HG03196 (cell line): ENCODE data around the gene AKT2.

Source experiments
- ATAC-seq: cut with Tn5 transposase; IDR thresholded peaks from one replicate; pipeline ENCODE4 v1.9.1; 2021; ENCODE audit not compliant: unreplicated experiment

AKT2 gene

GRCh38 chr19:40302224-40303011 lies 17.3 kb upstream of the AKT2 start:
- ATAC-seq = no peak

DNA sequence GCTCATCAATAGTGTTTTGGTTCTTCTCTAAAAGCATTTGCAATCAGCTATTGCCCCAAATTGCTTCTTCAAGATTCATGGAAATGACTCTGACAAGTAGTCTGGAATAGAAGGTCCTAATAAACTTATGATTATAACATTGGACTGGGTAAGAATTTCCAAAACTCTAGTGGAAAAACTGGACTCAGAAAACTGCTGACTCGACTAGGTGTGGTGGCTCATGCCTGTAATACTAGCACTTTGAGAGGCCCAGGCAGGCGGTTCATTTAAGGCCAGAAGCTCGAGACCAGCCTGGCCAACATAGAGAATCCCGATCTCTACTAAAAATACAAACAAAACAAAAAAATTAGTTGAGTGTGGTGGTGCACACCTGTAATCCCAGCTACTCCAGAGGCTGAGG lies 15.5 kb upstream of the AKT2 start:
- no peak for ATAC-seq

DNA sequence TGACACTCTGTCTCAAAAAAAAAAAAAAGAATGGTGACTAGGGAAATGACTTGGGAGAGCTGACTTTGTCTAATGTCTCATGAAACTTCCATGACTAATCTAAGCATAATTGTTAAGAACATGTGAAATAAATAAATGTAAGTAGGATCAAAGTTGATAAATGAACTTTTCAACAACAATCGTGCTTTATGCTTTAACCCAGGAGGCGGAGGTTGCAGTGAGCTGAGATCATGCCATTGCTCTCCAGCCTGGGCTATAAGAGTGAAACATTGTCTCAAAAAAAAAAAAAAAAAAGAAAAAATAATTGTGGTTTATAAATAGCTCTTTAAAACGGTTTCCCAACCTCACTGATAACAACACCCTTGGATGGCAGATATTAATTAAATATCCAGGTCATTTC lies 12.9 kb upstream of the AKT2 start:
- ATAC-seq = no peak

DNA sequence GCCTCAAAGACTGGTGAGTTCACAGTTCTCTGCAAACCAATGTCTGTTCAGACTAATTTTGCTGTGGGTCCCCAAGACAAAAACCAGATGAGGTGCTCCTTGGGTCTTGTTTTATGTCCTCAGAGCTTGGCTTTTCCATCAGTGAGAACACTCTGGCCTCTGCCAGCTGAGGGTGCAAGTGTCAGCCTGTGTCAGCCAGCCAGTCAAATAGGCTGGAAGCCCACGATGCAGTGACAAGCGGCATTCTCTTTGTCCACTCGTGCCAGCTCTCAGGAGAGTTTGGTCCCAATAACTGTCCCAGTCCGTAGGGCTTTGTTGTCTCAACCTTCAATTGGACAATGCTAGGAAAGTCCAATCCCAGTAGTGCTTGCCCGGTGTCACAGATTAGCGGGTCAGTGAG lies 9.4 kb upstream of the AKT2 start:
- no peak for ATAC-seq

- ATAC-seq = no peak
These were observed 1.9 kb upstream of the AKT2 start for GRCh38 chr19:40286971-40287421.

GRCh38 chr19:40286235-40286970 lies 1.3 kb upstream of the AKT2 start:
- ATAC-seq = no peak

GRCh38 chr19:40285353-40286234 lies 449 bp upstream of the AKT2 start:
- peak; percentile 77 for ATAC-seq

GRCh38 chr19:40284251-40284500 lies 969 bp downstream of the AKT2 start:
- ATAC-seq = no peak

DNA sequence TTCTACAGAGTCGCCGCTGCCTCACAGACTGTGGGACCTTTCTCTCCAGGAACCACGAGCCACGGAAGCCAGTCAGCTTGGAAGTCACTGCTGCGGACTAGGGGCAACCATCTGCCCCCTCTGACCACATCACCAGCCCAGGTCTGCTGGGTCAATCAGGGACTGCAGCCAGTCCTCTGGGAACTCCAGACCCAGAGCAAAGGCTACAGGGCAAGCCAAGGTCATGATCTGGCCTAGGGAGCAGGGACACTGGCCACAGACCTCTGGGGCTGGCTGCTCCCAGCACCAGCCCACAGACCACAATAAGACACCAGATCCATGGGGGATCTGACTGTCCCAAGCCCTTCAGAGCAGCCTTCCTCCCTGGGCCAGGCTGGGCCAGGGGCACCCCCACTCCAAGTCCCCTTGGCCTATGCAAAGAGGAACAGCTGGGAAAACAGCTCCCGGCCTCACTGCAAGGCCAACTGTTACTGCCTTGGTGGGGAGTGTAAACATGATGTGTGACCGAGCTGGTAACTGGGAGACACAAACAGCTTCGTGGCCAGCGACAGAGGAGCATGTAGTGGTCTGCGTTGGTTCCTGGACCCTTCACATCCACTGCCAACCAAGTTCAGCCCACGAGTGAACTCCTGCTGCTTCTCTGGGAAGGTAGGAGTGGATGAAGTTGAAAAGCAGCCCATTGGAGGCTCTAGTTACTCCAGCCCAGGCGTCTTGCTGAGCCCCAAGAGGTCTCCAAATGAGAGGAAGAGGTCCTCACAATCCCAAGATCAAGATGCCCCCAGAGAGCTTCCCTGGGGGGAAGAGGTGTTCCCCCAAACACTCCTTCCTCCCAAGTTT lies 1.5 kb downstream of the AKT2 start:
- ATAC-seq = no peak

DNA sequence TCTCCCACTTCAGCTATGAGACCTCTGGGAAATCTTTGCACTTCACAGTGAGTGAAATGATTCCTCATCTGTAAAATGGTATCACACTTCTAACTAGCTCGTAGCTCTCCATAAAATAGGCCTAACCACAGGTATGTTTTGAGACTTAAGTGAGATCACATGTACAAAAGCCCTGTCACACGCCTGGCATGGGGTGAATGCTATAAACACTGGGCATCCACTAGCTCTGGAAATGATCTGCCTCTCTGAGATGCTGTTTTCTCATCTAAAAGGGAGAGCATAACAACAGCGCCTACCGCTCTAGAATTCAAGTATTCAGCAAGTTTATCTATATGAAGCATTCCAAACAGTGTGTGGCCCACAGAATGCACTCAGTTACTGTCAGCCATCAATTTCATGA lies 2.2 kb downstream of the AKT2 start:
- no peak for ATAC-seq

GRCh38 chr19:40282209-40282580 lies 3.0 kb downstream of the AKT2 start:
- ATAC-seq = no peak

GRCh38 chr19:40281381-40282208 lies 3.5 kb downstream of the AKT2 start:
- ATAC-seq = no peak

DNA sequence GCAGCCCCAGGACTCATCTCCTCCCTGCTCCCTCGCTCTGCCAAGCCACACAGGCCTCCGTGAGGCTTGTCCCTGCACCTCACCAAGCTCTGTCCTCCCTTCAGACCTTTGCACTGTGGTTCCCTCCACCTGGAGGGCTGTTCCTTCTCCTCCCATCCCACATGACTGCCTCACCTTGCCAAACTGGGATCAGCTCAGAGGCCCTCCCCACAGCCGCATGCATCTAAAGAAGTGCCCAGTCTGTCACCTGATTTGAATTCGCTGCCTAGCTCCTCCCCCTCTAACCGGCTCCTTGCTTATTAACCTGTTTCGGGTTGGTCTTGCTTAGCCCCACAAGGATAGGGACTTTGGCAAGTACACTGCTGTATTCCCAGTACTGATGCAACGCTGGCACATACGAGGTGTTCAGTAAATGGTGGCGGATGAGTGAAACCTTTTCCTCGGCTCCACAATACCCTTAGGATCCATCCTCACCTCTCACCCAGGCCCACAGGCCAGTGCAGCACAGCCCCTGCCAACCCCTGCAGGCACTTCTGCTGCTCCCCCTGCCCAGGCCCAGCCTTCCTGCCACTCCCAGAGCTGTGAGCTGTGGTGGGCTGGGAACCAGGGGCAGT lies 4.4 kb downstream of the AKT2 start:
- no peak for ATAC-seq

GRCh38 chr19:40279761-40280607 lies 5.2 kb downstream of the AKT2 start:
- ATAC-seq = no peak

DNA sequence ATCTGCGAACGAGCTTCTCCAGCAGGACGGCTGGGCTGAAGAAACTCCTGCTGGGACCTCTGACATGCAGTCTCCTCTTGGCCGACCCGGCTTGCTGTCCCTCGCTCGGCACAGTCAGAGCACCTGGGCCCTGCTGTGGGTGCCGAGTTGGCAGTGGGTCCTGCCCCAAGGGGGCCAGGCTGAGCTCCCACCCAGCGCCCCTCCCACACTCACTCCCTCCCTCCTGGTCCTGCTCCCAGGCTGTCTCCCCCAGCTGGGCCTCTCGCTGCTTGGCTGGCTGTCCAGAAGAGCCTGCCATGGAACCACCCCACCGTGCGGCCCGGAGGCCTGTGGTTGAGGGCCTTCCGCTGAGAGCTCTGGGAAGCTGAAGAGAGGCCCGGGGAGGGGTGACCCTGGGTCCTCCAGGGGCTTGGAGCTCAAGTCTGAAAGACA lies 6.0 kb downstream of the AKT2 start:
- ATAC-seq = no peak

DNA sequence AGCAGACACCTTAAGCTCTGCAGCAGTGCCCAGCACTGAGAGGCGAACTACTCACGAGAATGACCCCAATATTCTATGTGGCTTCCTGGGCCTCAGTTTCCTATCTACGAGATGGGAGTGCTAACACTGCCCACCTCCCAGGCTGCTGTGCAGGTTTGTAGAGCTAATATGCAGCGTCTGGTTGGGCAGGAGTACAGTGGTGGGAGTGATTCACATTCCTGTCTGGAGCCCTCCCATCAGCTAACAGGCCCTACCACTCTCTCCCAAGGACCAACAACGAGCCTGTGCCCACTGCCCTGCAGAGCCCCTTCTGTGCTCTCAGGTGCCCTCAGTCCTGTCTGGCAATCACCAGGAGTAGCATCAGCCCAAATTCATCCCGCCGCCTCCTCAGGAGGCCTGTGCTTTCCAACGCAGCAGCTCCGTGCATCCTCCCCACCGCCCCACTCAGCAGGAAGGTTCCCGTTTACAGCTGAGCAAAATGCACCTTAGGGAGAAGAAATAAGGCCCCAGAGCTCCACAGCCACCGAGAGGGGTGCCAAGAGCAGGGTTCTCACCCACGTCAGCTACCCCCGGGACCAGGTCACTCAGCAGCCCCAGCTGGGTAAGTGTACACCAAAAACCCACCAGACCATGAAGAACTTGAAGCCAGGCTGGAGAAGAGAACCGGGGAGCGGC lies 6.6 kb downstream of the AKT2 start:
- ATAC-seq = no peak

GRCh38 chr19:40277356-40278059 lies 7.6 kb downstream of the AKT2 start:
- ATAC-seq = no peak
